ENCODE results near the gene ATXN7L3B.

Gene ATXN7L3B

DNA sequence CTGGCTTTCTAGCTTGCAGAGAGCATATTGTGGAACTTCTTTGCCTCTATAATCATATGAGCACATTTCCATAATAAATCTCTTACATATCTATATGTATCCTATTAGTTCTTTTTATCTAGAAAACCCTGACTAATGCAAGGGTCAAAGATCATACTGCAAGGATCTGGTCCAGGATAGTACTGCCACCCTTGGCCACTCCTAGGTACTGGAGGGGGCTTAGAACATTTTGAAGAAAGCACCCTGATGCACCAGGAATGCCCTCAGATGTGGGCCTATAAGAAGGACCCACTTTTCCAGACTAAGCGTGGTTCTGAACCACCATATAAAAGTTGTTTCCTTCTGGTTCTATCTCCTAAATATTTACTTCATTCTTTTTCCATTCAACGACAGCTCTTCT, 14.6 kb downstream of the ATXN7L3B start:
- no peak for DNase-seq

DNA sequence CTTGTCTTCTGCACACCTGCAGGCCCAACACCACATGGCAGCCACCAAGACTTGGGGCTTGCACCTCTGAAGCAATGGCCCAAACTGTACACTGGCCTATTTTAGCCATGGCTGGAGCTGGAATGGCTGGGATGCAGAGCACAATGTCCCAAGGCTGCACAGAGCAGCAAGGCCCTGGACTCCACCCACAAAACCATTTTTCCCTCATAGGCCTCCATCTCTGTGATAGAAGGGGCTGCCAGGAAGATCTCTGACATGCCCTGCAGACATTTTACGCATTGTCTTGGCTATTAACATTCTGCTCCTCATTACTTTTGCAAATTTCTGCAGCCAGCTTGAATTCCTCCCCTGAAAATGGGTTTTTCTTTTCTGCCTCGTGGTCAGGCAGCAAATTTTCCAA, 22.1 kb downstream of the ATXN7L3B start:
- no peak for DNase-seq

DNA sequence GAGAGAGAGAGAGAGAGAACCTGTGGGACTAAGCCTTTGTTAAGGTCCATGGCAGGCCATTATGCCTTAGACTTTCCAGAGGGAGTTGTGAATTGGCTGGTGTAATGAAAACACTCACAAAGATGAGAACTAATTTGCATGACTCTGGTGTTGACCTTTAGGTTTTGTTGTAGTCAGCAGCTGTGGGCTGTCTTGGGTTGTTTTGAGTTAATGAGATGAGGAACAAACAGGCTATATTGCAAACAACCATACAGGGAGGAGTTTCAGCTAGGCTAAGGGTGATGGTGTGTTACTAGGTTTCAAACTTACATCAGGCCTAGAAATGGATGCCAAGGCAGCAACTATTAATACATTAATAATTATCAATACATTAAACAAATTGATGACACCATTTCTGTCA, 26.3 kb downstream of the ATXN7L3B start:
- DNase-seq, result no peak

DNA sequence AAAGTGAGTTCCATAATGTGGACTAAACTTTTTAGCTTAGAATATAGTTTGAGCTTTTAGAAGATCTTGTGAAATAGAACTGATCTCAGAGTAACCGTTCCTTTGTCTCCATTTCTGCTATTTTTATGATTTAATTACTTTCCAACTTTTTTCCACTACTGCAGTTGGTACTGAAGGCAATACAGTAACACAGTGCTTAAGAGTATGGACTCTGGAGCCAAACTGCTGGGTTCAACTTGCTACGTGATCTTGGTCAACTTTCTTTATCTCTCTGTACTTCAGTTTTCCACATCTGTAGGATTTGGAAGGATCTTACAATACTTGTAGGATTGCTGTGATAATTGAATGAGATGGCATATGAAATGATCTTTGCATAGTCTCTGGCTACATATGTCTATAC, 40.9 kb downstream of the ATXN7L3B start:
- no peak for DNase-seq

DNA sequence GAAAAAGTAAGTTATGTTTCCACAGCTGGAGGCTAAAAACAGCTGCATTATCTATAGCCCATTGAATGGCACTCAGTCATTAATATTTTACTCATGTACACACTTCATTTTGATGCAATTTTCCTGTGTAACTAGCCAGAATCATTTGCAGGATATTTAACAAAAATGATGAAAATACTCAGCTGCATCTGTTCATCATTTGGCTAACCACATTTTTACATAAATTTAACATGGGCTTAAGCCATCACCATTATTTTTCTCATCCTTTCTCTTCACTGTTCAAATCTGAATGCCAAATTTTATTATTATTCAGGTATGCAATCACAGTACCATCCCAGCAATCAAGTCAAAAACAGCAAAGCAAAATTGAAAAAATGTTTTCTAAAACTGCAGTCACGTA, 41.8 kb downstream of the ATXN7L3B start:
- no peak for DNase-seq

DNA sequence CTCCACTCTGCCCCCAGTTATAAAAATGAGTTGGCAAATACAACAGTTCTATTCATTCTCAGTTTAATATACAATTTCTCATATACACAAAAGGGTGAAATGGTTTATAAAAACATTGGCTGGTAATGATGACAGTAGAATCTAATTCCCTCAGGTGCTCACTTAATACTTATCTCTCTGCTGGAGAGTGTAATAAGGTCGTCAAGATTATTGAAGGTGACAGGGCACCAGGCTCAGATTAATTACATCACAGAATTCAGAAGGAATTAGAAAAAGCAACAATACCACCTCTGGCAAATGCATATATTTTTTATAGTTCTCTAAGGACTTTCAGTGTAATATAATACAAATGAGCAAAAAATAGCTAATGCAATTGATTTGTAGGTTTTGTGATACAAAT, 42.3 kb downstream of the ATXN7L3B start:
- no peak for DNase-seq

DNA sequence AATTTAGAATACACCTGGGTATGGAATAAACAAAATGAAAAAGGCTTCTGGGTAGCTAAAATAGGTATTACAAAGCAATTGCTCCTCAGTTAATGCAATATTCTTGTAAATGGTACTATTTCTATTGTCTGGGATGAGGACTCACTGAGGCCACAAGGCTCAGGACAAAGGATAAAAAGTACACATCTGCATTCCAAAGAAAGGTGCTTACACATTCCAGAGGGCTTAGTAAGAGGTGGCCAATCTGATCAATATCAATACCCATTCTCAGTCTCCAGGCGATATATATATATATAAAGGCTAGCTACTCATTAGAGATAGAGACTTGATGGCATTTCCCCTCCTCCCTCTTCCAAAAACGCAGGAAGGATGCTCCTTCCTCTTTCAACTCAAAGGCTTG, 43.8 kb downstream of the ATXN7L3B start:
- DNase-seq, result no peak

DNA sequence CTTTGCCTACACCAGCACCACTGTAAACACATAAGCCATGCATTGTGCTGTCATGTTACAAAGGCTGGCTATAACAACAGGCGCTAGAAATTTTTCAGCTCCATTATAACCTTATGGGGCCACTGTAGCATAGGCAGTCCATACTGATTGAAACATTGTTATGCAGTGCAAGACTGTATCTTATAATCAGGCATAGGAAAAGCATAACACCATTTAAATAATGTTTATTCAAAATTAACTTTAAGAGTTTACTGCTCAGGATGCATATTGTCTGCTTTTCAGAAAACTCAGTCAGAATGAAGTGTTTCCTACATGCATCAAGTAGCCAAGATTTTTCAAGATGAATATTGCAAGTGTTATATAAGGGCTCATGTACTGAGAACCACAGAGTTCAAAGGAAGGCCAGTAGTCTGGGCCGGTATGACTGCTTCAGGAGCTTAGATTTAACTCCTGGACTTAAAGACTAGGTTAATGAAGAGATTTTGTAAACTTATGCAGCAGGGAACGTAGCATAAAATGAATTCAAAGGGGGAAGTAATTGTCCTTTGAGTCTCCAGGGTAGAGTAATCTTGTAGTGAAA, 46.9 kb downstream of the ATXN7L3B start:
- no peak for DNase-seq

DNA sequence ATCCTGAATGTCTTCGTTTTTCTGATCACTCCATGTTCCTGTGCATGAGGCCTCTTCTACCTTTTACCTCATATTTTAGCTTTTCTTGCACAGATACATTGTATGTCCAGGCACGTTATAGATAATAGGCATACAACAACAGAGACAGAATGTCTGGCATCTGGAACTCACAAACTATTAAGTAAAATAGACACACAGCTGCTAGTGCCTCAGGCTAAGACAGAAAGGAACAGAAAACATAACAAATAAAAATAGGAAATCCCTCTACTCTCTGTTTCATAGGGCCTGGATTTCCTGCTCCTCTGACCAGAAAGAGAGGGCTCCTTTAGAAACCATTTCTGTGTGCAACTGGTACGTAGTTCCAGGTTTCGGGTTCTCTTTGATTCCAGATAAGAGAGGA, 48.6 kb downstream of the ATXN7L3B start:
- DNase-seq, result no peak

Data from MV-4-11 (cell line).